HG03575 (cell line): ENCODE results near the gene UBAP1L.
"Not testable (repeated sequence)": the region's sequence is repeated elsewhere in the genome, so short reads cannot be mapped to it uniquely, and the experiment has no call there.

Experiments used
- ATAC-seq: cut with Tn5 transposase; IDR thresholded peaks from one replicate; pipeline ENCODE4 v1.9.1; 2021; ENCODE audit not compliant: unreplicated experiment, insufficient number of reproducible peaks, low FRiP score; ENCODE audit errors: extremely low read depth

The UBAP1L gene

DNA sequence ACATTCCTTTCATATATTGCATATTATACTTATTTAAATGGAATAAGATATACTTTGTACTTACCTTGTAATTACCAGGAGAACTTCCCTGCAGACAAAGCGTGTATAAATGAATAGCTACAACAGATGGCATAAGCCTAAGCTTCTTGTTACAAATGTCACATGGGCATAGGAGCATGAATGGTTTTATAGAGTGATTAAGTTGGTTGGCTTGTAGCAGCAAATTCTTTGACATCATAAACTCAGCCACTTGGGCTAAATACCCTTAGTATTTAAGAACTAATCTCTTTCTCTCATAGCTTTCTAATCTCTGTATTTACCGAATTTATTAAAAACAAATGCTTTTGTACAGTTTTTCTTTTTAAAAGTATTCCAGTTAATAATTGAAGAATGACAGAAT lies at the start of gene UBAP1L:
Gene UBAP1L, minus strand, starts transcription at position 115 of the 400 bp plus-strand sequence. CDS start 8,985 bp downstream, outside the sequence.
- no peak for ATAC-seq

DNA sequence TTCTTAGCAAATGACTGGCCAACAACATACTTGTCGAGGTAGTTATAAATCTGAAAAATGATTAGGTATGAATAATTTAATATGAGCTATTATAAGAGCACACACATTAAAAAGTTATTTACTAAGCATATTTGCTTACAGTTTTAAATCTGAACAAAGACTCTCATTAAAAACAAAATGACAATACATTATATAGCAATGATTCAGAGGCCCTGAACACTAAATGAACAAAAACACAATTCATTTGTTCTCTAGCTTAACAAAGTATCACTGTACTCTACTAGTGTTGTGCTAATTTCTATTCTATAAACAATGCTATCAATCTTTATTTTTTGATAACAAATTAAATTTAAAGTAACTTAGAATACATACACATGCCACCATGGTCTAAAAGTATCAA lies 49.1 kb upstream of the UBAP1L start:
- no peak for ATAC-seq

DNA sequence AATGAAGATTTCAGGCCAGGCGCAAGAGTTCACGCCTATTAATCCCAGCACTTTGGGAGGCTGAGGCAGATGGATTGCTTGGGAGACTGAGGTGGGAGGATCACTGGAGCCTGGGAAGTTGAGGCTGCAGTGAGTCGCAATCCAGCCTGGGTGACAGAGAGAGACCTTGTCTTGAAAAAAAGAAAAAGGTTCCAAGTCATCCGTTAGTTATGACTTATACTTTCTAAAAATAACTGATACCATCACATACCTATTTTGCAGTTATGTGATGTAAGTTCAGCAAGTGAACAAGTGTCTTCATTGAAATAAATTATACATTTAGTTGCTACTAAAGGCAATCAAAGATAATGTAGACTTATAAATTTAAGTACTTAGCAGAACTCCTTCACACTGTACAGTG lies 48.0 kb upstream of the UBAP1L start:
- no peak for ATAC-seq

DNA sequence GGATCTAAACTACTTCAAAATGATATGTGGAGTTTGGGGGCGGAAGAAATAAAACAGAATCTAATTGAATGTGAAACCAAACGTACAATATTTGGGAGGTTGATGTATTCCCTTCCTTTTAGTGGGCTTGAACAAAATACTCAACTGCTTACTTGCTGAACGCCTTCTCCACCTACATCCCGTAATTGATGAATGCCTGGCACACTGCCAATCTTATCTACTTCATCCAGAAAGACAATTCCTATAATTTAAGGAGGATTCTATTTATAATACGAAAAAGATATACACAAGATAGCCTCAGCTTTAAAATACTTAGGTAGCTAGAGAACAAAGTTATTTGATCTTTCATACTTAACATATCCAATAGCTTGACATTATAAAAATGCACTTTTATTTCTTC lies 41.7 kb upstream of the UBAP1L start:
- no peak for ATAC-seq

DNA sequence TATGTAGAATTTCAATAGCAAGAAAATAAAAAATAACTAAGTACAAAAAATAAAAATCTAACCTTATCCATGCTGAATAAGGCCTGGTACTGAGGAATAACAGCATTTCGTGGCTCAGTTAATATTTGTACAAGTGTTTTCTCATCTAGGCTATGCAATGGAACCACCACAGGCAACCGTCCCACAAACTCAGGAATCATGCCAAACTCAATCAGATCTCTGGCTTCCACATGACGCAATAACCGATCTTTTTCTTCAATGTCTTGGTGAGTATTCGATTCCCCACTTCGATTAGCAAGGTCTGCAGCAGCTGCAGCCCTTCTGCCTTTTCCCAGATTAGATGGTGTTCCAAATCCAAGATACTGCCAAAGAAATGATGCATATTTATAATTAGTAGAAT lies 39.7 kb upstream of the UBAP1L start:
- no peak for ATAC-seq

DNA sequence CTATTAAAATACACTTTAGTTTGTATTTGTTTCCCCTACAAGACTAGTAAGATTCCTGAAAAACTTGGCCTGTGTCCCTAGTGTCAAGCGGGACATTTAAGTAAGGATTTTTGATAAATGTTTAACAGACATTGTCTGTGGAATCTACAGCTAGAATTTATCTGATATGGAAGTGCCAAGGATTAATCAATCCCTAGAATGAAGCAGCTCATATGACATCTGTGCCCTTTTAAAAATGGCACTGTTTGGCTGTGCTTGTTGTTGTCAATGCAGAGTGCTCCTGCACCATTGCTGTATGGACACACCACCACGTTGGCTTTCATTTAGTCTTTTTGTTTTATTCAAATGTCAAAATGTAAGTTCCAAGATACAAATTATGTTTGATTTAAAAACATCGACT lies 32.9 kb upstream of the UBAP1L start:
- ATAC-seq, result no peak

DNA sequence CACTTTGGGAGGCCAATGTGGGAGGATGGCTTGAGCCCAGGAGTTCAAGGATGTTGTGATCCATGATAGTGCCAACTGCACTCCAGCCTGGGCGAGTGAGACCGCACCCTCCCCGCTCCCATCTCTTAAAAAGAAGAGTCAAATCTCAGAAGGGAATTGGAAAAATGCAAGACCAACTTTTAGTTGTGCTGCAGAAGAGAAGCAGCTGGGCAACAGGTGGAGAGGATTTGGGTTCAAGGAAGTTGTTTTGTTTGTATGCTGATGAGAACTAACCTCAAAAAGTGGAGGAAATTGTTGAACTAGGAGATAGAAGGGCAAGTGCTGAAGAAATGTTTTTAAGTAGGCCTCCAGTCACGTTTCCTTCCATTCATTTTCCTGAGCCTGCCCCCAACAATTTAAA lies 31.4 kb upstream of the UBAP1L start:
- no peak for ATAC-seq

DNA sequence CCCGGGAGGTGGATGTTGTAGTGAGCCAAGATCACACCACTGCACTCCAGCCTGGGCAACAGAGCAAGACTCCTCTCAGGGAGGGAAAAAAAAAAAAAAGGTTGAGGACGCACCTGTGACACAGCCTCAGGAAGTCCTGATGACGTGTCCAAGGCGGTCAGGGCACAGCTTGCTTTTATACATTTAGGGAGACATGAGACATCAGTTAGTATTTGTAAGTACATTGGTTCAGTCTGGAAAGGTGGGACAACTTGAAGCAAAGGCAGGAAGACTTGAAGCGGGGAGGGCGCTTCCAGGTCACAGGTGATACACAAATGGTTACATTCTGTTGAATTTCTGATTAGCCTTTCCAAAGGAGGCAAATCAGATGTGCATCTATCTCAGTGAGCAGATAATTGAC lies 23.6 kb upstream of the UBAP1L start:
- ATAC-seq, result not testable (repeated sequence)

DNA sequence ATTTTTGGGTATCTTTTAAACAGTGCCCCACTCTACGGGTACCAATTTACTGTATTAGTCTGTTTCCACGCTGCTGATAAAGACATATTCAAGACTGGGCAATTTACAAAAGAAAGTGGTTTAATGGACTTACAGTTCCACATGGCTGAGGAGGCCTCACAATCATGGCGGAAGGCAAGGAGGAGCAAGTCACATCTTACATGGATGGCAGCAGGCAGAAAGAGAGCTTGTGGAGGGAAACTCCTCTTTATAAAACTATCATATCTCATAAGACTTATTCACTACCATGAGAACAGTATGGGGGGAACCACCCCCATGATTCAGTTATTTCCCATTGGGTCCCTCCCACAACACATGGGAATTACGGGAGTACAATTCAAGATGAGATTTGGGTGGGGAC lies 22.9 kb upstream of the UBAP1L start:
- ATAC-seq, result not testable (repeated sequence)

DNA sequence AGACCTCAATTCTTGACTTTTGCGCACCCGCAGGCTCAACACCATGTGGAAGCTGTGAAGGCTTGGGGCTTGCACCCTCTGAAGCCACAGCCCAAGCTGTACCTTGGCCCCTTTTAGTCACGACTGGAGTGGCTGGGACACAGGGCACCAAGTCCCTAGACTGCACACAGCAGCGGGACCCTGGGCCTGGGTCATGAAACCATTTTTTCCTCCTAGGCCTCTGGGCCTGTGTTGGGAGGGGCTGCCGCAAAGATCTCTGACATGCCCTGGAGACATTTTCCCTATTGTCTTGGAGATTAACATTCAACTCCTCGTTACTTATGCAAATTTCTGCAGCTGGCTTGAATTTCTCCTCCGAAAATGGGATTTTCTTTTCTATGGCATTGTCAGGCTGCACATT lies 22.1 kb upstream of the UBAP1L start:
- ATAC-seq, result not testable (repeated sequence)

DNA sequence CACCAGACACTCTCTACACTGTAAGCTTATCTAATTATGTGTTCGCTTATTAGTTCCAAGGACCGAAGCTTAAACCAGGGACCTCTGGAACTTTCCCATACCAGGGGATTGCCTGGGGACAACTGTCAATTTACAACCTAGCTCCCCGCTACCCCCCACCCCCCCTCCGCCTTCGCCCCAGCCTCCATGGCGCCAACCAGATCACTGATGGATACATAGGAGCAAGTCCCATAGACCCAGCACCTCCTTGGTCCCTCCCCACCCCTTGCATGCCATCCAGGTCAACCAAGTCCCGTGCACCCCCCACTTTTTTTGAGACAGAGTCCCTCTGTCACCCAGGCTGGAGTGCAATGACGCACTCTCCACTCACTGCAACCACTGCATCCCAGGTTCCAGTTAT lies 19.5 kb upstream of the UBAP1L start:
- no peak for ATAC-seq

DNA sequence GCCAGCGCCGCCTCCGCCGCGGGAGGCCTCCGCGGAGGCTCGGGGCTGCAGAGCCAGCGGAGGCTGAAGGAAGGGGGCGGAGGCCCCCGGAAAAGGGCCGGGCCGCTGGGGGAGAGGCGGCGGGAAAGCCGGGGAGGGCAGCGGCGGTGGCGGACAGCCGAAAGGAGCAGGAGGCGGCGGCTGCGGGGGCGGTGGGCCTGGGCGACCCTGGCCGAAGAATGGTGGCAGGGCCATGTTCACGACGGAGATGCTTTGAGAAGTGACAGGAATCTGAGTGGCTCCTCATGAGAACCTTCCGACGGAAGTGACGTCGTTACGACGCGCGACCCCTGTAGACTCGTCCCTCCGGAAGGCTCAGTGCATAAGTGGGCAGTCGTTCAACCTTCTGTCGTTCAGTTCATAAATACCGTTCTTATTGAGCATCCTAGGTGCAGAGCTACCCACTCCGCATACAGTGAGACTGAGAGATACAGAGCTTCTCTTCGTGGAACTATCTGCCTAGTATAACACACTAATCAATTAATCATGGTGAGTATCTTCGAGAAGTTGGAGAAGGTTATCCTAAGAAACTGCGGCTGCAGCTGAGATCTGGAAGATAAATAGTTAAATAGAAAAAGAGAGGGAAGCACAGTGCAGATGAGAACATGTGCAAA lies 18.7 kb upstream of the UBAP1L start, which contains the start of gene PDCD7:
Gene PDCD7, minus strand, starts transcription at position 261 of the 653 bp plus-strand sequence. Its CDS starts 27 bp downstream, at position 234.
- ATAC-seq, result no peak

DNA sequence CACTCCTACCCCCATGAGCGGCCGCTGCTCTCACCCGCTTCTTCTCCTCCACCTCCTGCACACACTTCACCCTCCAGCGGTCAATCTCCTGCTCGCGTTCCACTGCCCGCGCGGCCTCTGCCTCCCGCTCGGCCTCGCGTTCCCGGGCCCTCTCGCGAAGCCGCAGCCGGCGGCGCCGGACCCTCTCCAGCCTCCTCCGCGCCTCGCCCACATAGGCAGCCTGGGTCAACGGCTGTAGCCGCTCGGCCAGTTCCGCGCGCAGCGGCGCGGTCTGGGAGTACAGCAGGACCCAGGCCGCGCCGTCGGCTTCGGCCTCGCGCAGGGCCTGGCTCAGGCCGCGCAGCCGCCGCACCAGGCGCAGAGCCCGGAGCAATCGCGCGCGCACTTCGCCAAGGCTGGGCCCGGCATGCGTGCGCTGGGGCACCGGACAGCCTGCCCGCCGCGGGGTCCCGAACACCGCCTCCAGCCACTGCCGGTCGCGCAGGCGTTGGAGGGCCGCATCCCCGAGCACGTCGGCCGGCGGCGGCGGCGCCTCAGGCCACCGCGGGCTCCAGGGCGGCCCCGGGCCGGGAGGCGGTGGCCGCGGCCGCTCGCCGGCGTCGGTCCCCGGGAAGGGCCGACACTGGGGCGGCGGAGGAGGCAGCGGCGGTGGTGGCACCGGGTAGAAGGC lies 18.0 kb upstream of the UBAP1L start:
- ATAC-seq, result no peak

DNA sequence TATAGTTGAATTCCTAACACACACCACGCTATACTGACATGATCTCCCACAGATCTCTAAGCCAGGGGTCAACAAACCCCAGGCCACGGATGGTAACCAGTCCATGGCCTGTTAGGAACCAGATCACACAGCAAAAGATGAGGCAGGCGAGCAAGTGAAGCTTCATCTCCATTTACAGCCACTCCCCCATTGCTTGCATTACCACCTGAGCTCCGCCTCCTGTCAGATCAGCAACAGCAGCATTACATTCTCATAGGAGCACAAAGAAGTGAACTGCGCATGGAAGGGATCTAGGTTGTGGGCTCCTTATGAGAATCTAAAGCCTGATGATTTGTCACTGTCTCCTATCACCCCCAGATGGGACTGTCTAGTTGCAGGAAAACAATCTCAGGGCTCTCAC lies 15.9 kb upstream of the UBAP1L start:
- ATAC-seq, result no peak

DNA sequence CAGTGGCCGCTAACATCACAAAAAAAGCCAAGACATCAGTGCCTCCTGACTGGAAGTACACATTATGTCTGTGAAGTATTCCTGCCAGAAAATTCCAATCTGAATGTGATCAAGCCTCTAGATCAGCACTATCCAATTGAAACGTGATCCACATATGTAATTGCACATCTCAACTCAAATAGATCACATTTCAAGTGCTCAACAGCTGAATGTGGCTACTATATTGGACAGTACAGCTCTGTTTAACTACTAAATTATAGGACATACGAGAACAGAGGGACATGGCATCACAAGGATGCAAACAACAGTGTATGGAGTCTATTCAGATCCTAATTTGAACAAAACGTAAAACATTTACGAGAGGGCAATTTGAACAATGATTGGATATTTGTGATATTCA lies 542 bp upstream of the UBAP1L start:
- ATAC-seq, result no peak

DNA sequence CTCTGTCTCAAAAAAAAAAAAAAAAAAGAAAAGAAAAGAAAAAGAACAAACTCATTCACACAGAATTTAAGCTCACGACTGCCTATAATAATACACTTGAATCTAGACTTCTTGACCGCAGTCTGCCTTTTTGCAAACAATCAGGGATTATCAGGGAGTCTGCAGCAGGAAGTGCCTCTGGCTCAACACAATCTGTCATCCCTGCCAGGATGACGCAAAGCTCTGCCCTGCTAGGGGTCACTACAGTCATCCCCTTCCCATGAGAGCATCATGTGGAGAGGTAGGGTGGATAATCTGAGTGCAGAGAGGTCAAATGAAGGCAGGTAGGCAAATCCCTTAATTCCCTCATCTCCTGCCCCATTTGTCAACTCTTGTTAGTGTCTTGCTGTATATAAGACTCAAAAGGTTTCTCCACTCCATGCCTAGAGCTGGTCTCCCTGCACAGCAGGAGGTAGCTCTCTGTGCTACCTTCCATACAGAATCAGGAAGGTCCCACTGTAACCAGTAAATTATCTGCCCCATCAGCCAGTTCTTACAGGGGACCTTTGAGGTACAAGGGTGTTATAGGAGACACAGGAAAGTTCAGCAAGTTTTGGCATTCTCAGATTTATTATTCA lies 4.2 kb downstream of the UBAP1L start:
- no peak for ATAC-seq

DNA sequence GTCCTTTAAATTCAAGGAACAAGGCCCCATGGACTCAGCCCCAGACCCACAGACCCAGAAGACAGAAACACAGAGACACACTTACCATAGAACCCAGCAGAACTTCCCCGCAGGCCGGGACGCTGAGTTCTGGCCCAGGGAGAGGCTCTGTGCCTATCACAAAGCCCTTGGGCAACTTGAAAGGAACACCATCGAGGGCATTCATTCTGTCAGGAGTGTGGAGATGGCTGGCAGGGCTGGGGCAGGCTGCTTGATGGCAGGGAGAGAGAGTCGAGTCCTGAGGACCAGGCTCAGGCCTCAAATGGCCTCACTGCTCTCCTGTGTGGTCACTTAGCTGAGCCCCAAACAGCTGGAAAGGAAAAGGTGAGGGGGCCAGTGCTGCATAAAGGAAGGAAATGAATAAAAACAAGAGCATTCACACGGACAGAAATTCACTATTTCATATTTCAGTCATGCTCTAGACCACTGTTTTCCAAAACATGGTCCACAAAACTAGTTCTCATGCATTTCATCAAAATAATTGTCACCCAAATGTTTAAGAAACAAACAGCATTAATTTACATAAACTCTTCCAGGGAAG lies 8.9 kb downstream of the UBAP1L start:
- ATAC-seq, result no peak

DNA sequence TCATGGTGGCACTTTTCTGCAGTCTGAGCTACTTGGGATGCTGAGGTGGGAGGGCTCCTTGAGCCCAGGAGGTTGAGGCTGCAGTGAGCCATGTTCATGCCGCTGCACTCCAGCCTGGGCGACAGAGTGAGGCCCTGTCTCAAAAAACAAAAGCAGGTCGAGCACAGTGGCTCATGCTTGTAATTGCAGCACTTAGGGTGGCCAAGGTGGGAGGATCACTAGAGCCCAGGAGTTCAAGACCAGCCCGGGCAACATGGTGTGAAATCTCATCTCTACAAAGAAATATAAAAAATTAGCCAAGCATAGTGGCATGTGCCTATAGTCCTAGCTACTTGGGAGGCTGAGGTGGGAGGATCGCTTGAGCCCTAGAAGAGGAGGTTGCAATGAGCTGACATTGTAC lies 10.0 kb downstream of the UBAP1L start:
- ATAC-seq, result no peak

DNA sequence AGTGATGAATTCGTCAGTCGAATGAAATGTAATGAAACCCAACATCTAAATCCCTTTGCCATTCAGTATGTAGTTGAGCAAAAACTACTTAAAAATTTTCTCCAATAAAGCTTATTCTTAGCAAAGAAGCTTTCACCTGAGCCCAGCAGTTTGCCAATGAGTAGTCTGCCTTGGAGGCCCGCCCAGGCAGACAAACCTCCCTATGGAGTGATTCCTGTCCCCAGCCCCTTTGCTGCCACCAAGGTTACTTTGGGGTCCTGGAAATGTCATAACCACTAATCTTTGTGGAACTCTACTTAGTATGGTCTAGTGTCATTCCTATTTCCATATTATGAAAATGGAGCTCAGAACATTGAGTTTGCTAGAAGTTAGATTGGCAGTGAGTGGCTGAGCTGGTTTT lies 12.1 kb downstream of the UBAP1L start:
- no peak for ATAC-seq
